Measurements from ENCODE around the gene MUC5AC. TPM values are rescaled to one million over a fixed set of nuclear protein-coding genes. Genes with fewer than 3 reads are reported as not detected.

The MUC5AC gene, protein sequence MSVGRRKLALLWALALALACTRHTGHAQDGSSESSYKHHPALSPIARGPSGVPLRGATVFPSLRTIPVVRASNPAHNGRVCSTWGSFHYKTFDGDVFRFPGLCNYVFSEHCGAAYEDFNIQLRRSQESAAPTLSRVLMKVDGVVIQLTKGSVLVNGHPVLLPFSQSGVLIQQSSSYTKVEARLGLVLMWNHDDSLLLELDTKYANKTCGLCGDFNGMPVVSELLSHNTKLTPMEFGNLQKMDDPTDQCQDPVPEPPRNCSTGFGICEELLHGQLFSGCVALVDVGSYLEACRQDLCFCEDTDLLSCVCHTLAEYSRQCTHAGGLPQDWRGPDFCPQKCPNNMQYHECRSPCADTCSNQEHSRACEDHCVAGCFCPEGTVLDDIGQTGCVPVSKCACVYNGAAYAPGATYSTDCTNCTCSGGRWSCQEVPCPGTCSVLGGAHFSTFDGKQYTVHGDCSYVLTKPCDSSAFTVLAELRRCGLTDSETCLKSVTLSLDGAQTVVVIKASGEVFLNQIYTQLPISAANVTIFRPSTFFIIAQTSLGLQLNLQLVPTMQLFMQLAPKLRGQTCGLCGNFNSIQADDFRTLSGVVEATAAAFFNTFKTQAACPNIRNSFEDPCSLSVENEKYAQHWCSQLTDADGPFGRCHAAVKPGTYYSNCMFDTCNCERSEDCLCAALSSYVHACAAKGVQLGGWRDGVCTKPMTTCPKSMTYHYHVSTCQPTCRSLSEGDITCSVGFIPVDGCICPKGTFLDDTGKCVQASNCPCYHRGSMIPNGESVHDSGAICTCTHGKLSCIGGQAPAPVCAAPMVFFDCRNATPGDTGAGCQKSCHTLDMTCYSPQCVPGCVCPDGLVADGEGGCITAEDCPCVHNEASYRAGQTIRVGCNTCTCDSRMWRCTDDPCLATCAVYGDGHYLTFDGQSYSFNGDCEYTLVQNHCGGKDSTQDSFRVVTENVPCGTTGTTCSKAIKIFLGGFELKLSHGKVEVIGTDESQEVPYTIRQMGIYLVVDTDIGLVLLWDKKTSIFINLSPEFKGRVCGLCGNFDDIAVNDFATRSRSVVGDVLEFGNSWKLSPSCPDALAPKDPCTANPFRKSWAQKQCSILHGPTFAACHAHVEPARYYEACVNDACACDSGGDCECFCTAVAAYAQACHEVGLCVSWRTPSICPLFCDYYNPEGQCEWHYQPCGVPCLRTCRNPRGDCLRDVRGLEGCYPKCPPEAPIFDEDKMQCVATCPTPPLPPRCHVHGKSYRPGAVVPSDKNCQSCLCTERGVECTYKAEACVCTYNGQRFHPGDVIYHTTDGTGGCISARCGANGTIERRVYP (N-terminal part only)
- total RNA-seq (2021): under 0.01 TPM in 1 of 3 replicates, not detected in the others
- Bru-seq, nascent RNA: not detected
- long read RNA-seq, experiment 1: 0 reads
- long read RNA-seq, experiment 2: 0 reads
- long read RNA-seq, experiment 3: 0 reads

DNA sequence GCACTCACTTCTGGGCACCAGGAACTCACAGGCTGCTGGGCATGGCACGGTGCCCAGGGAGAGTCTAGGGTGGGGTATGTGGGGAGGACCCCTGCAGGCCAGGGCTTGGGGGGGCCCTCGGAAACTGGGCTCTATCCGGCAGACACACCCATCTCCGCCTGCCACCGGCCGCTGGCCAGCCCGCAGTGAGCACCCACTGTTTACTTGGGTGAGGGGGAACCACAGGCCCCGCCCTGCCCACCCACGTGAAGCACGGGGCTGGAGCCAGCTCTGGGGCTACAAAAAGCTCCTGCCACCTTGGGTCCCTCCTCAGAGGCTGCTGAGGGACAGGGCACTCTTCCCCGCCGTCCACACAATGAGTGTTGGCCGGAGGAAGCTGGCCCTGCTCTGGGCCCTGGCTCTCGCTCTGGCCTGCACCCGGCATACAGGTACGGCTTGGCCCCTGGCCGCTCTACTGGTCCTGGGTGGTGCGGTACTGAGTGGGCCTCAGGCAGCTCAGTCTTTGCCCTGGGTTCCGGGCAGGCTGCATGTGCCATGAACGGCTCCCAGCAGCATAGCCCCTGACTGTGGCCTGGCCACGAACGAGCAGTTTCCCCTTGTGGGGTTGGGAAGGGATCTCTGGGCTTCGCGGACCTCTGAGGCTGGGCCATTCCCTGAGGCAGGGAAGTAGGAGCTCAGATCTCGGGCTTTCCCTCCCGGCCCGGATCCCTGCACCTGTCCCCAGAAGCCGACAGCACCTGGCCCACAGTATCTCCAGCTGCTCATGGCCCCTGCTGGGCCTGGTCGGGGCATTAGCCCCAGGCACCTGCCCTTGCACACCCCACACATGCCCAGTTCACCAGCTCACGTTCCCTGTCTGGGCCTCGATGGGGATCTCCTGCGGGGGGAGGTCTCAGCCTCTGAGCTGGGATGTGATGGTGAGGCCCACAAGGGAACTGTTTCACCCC, at the start of gene MUC5AC:
Gene MUC5AC, plus strand, starts transcription at position 309 of the 947 bp plus-strand sequence. Its CDS starts 47 bp downstream, at position 356.
- TF ChIP-seq MXD4 (CRISPR knock-in tag; IDR thresholded peaks at IDR 0.05; ENCODE audit: borderline replicate concordance) (no peak), ZNF671 (CRISPR knock-in tag; IDR thresholded peaks at IDR 0.05) (no peak), NFE2L1 (CRISPR knock-in tag; IDR thresholded peaks at IDR 0.05) (no peak), PRRX2 (CRISPR knock-in tag; IDR thresholded peaks at IDR 0.05) (no peak), NR2C2 (CRISPR knock-in tag; IDR thresholded peaks at IDR 0.05) (no peak), TEAD4 (CRISPR knock-in tag; IDR thresholded peaks at IDR 0.05) (no peak), ATF1 (CRISPR knock-in tag; IDR thresholded peaks at IDR 0.05) (no peak), ZNF423 (CRISPR knock-in tag; IDR thresholded peaks at IDR 0.05) (no peak), RELA (CRISPR knock-in tag; IDR thresholded peaks at IDR 0.05; ENCODE audit: borderline replicate concordance) (no peak), RORB (CRISPR knock-in tag; IDR thresholded peaks at IDR 0.05) (no peak), SP1 (CRISPR knock-in tag; conservative IDR thresholded peaks at IDR 0.05) (no peak), ZNF232 (CRISPR knock-in tag; IDR thresholded peaks at IDR 0.05) (no peak)
- TF ChIP-seq, protein P1, sequence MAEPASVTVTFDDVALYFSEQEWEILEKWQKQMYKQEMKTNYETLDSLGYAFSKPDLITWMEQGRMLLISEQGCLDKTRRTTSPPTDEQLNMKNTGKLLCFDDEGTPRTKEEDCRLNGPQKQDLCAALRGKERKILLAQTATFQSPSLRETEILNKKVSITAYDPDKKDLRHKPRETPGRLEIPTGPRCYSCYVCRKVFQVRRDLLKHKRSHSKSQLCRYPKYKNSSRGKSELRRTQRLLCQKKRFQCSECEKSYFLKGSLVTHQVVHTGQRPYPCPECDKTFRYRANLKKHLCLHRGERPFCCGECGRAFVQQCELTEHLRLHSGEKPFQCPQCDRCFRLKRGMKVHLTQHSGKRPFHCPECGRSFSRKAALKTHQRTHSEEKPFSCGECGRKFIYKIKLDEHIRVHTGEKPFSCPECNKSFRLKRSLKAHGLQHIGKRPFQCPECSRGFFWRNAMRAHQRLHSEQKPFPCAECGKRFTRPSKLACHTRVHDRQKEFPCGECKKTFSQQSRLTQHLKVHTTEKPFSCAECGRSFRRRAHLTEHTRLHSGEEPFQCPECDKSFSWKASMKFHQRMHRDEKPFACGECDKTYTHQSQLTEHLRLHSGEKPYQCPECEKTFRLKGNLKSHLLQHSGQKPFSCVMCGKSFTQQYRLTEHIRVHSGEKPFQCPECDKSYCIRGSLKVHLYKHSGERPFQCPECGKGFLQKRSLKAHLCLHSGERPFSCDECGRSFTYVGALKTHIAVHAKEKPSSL (CRISPR knock-in tag; conservative IDR thresholded peaks at IDR 0.05): no peak
- Mint-ChIP-seq H3K9me3 (no peaks in the 10 kb centered on the region), H3K4me3 (no peak within 1 kb of the TSS), H3K27me3 (ENCODE audit: low read depth) (no peaks in the 10 kb centered on the region; the same call in 1 of the 2 replicates), H3K27ac (0 out of 2 replicates have a peak within 1 kb of the TSS, but pooled peaks have one; percentile 33), H3K36me3 (no peaks in the 10 kb centered on the region), H3K4me1 (no peaks in the 10 kb centered on the region)
- CTCF ChIA-PET: interaction anchor here (1.3 kb wide), 1 partner anchor 69 kb away, joined by 4 read pairs; no protein-coding TSS in a partner anchor
- peak; percentile 8 for DNase-seq (ENCODE audit: low spot score)
- no peak for ATAC-seq
- POLR2A ChIA-PET: no interaction called here

DNA sequence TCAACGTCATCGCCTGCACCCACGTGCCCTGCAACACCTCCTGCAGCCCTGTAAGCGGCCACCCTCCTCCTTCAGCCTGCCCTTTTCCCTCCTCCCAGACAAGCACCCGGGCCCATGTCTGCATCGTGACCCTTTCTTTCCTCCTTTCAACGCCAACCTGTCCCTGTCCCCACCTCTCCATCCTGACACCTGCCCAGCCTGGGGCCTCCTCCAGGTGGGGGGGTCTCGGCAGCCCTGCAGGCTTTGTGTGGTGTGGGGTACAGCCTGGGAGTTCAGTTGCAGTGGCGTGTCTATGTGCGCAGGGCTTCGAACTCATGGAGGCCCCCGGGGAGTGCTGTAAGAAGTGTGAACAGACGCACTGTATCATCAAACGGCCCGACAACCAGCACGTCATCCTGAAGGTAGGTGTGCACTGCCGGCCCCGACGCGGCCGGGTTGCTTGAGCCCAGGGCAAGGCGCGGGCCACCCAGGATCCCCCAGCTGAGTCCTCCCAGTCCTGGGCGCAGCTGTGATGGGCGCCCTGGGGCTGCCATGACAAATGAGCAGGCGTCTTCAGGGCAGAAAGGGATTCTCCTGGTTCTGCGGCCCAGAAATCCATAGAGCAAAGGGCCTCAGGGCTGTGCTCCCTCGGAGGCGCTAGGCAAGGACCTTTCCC, 49.4 kb upstream of the MUC5AC start:
- no peak for TF ChIP-seq SMAD4 (CRISPR knock-in tag; IDR thresholded peaks at IDR 0.05)
- TF ChIP-seq TP53 (CRISPR knock-in tag; IDR thresholded peaks at IDR 0.05): no peak
- no peak for TF ChIP-seq ZNF219 (CRISPR knock-in tag; IDR thresholded peaks at IDR 0.05; ENCODE audit: borderline replicate concordance)
- no peak for TF ChIP-seq KAT7 (CRISPR knock-in tag; IDR thresholded peaks at IDR 0.05; ENCODE audit: borderline replicate concordance)
- TF ChIP-seq CREB1 (CRISPR knock-in tag; IDR thresholded peaks at IDR 0.05): no peak
- TF ChIP-seq, protein P2, sequence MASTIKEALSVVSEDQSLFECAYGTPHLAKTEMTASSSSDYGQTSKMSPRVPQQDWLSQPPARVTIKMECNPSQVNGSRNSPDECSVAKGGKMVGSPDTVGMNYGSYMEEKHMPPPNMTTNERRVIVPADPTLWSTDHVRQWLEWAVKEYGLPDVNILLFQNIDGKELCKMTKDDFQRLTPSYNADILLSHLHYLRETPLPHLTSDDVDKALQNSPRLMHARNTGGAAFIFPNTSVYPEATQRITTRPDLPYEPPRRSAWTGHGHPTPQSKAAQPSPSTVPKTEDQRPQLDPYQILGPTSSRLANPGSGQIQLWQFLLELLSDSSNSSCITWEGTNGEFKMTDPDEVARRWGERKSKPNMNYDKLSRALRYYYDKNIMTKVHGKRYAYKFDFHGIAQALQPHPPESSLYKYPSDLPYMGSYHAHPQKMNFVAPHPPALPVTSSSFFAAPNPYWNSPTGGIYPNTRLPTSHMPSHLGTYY (CRISPR knock-in tag; IDR thresholded peaks at IDR 0.05): no peak
- no peak for TF ChIP-seq ZNF416 (CRISPR knock-in tag; IDR thresholded peaks at IDR 0.05)
- no peak for TF ChIP-seq SOX15 (CRISPR knock-in tag; IDR thresholded peaks at IDR 0.05)
- DNase-seq (ENCODE audit: low spot score) (no peak), ATAC-seq (no peak)
- Mint-ChIP-seq H3K27ac (no peak overlapping the region; the same call in 1 of the 2 replicates), H3K4me3 (no peak overlapping the region), H3K4me1 (no peaks in the 10 kb centered on the region), H3K9me3 (peaks cover 8% of the 10 kb centered on the region; the same call in 1 of the 2 replicates), H3K27me3 (ENCODE audit: low read depth) (no peaks in the 10 kb centered on the region), H3K36me3 (no peaks in the 10 kb centered on the region)
- ChIA-PET CTCF (no interaction called here), POLR2A (no interaction called here)
